Liver (tissue), 3 donors: ENCODE measurements around the gene ALG1L2.
"Not testable (repeated sequence)": the region's sequence is repeated elsewhere in the genome, so short reads cannot be mapped to it uniquely, and the experiment has no call there.

Experiments used
- GABPA ChIP-seq, 2 donors: IDR thresholded peaks in 1 of 2; conservative IDR thresholded peaks in 1 of 2; 2 replicates each; pipeline ENCODE4 v1.6.1; 2016; ENCODE audit warnings: antibody characterized with exemption in 2 of 2, mild to moderate bottlenecking in 1 of 2, moderate library complexity in 1 of 2
- JUND ChIP-seq, 2 donors: IDR thresholded peaks; 2 replicates each; pipeline ENCODE4 v1.6.1; 2016; ENCODE audit warnings: antibody characterized with exemption in 2 of 2
- NR2F2 ChIP-seq: IDR thresholded peaks from 2 replicates; pipeline ENCODE4 v1.6.1; 2016; ENCODE audit warnings: antibody characterized with exemption
- RAD21 ChIP-seq, 2 donors: IDR thresholded peaks; 2 replicates each; pipeline ENCODE4 v1.6.1; 2016; ENCODE audit warnings: antibody characterized with exemption in 2 of 2, mild to moderate bottlenecking in 2 of 2
- TF ChIP-seq, protein P1 (sequence below): IDR thresholded peaks from 2 replicates; pipeline ENCODE4 v1.6.1; 2016; ENCODE audit warnings: antibody characterized with exemption, mild to moderate bottlenecking
- TF ChIP-seq, protein P2 (sequence below): fragments of 150-350 bp; IDR thresholded peaks from 2 replicates; pipeline ENCODE4 v1.5.1; 2017; ENCODE audit warnings: improper control_type of control experiment, low read depth, low read length; ENCODE audit not compliant: missing input control
- TF ChIP-seq, protein P3 (sequence below): IDR thresholded peaks from 2 replicates; pipeline ENCODE4 v1.6.1; 2016; ENCODE audit warnings: antibody characterized with exemption
- donor health status: healthy.
- donor health status: healthy.

DNA sequence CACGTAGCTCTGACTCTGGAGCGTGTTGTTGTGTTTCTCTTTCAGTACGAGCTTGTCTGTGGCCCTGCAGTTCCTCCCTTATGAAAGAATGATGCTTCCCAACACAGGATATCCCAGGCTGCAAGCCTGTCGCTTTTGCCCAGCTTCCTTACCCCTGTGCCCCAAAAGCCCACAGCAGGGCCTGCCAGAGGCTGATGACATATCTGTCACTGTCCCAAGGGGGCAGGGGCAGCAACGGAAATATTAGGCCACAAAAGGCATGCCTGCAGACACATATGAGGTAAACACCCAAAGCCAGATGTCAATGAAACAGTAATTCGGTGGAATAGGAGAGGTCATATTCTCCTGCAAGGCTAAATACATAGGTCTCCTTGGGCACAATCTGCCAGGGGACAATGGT lies 38.0 kb upstream of the ALG1L2 start:
- TF ChIP-seq, protein P1, sequence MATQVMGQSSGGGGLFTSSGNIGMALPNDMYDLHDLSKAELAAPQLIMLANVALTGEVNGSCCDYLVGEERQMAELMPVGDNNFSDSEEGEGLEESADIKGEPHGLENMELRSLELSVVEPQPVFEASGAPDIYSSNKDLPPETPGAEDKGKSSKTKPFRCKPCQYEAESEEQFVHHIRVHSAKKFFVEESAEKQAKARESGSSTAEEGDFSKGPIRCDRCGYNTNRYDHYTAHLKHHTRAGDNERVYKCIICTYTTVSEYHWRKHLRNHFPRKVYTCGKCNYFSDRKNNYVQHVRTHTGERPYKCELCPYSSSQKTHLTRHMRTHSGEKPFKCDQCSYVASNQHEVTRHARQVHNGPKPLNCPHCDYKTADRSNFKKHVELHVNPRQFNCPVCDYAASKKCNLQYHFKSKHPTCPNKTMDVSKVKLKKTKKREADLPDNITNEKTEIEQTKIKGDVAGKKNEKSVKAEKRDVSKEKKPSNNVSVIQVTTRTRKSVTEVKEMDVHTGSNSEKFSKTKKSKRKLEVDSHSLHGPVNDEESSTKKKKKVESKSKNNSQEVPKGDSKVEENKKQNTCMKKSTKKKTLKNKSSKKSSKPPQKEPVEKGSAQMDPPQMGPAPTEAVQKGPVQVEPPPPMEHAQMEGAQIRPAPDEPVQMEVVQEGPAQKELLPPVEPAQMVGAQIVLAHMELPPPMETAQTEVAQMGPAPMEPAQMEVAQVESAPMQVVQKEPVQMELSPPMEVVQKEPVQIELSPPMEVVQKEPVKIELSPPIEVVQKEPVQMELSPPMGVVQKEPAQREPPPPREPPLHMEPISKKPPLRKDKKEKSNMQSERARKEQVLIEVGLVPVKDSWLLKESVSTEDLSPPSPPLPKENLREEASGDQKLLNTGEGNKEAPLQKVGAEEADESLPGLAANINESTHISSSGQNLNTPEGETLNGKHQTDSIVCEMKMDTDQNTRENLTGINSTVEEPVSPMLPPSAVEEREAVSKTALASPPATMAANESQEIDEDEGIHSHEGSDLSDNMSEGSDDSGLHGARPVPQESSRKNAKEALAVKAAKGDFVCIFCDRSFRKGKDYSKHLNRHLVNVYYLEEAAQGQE: not testable (repeated sequence)
- TF ChIP-seq, protein P2, sequence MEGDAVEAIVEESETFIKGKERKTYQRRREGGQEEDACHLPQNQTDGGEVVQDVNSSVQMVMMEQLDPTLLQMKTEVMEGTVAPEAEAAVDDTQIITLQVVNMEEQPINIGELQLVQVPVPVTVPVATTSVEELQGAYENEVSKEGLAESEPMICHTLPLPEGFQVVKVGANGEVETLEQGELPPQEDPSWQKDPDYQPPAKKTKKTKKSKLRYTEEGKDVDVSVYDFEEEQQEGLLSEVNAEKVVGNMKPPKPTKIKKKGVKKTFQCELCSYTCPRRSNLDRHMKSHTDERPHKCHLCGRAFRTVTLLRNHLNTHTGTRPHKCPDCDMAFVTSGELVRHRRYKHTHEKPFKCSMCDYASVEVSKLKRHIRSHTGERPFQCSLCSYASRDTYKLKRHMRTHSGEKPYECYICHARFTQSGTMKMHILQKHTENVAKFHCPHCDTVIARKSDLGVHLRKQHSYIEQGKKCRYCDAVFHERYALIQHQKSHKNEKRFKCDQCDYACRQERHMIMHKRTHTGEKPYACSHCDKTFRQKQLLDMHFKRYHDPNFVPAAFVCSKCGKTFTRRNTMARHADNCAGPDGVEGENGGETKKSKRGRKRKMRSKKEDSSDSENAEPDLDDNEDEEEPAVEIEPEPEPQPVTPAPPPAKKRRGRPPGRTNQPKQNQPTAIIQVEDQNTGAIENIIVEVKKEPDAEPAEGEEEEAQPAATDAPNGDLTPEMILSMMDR: not testable (repeated sequence)
- TF ChIP-seq, protein P3, sequence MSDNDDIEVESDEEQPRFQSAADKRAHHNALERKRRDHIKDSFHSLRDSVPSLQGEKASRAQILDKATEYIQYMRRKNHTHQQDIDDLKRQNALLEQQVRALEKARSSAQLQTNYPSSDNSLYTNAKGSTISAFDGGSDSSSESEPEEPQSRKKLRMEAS: not testable (repeated sequence)
- not testable (repeated sequence) for TF ChIP-seq GABPA (IDR thresholded peaks at IDR 0.05 in 1 of 2, conservative IDR thresholded peaks at IDR 0.05 in 1 of 2); RAD21 (IDR thresholded peaks at IDR 0.05); JUND (IDR thresholded peaks at IDR 0.05); NR2F2
